OCI-LY3 (cell line): ENCODE measurements around the gene MTHFD1.
"Not testable (repeated sequence)": the region's sequence is repeated elsewhere in the genome, so short reads cannot be mapped to it uniquely, and the experiment has no call there.

Experiments
- EZH2phosphoT487 ChIP-seq: fragments of 200-600 bp; shearing (Covaris generic); IDR thresholded peaks from 2 replicates; pipeline ENCODE4 v1.6.1; 2018; ENCODE audit warnings: antibody characterized with exemption, mixed run types, low read depth
- TF ChIP-seq, protein P1 (sequence below): fragments of 200-600, 300-600 bp; sonication (generic); IDR thresholded peaks from 2 replicates; pipeline ENCODE4 v1.5.1; 2014; ENCODE audit warnings: antibody characterized with exemption, low read length, low read depth

DNA sequence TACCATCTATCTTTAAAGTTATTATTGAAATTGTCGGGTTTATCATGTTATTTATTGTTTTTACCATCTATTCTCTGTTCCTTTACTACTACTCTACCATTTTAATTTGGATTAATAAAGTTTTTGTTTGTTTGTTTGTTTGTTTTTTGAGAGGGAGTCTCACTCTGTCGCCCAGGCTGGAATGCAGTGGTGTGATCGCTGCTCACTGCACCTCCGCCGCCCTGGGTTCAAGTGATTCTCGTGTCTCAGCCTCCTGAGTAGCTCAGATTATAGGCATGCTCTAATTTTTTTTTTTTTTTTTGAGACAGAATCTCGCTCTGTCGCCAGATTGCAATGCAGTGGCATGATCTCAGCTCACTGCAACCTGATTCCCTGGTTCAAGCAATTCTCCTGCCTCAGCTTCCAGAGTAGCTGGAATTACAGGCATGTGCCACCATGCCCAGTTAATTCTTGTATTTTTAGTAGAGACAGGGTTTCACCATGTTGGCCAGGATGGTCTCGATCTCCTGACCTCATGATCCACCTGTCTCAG is 22.7 kb upstream of the MTHFD1 start:
- TF ChIP-seq, protein P1, sequence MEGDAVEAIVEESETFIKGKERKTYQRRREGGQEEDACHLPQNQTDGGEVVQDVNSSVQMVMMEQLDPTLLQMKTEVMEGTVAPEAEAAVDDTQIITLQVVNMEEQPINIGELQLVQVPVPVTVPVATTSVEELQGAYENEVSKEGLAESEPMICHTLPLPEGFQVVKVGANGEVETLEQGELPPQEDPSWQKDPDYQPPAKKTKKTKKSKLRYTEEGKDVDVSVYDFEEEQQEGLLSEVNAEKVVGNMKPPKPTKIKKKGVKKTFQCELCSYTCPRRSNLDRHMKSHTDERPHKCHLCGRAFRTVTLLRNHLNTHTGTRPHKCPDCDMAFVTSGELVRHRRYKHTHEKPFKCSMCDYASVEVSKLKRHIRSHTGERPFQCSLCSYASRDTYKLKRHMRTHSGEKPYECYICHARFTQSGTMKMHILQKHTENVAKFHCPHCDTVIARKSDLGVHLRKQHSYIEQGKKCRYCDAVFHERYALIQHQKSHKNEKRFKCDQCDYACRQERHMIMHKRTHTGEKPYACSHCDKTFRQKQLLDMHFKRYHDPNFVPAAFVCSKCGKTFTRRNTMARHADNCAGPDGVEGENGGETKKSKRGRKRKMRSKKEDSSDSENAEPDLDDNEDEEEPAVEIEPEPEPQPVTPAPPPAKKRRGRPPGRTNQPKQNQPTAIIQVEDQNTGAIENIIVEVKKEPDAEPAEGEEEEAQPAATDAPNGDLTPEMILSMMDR, result not testable (repeated sequence)
- TF ChIP-seq EZH2phosphoT487, result not testable (repeated sequence)
